Measurements from ENCODE around the gene ME3. TPM values are rescaled to one million over a fixed set of nuclear protein-coding genes. Genes with fewer than 3 reads are reported as not detected.
A peak's percentile ranks its signal among the peaks of the same experiment; 100 is the strongest.
"Not testable (repeated sequence)": the region's sequence is repeated elsewhere in the genome, so short reads cannot be mapped to it uniquely, and the experiment has no call there.

The ME3 gene
- total and polyA plus RNA-seq, 12 donors: 13.9 to 128 (median 44.5) TPM

DNA sequence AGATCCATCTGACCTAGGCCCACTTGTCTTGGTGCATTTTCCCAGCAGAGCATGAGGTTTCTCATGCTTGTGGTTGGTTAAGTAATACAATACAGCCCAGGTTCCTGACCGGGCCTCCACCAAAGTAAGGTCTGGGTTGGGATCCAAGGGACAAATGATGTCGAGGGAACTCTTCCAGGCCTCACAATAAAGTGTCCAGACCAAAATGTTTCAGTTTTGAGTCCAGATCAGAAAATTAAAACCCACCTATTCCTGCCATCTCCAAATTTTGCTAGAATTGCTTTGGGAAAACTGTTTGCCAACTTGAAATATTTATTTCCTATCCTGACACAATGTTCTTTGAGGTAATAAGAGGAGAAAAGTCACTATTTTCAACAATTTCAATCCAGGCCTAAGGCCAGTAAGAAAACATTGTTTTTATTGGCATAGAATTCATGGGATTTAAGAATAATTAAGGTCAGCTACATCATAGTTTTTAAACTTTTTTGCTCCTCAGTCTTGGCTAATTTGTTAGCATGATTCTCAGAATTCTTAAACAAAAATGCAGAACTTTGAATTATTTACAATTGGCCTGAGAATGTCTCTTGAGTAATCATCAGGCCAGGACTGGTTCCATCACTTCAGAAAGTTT, 51.4 kb downstream of the ME3 start:
- Histone ChIP-seq H3K4me3 (no peak overlapping the region), H3K27ac (peak overlapping the region in 4 of 5 donors; percentile 9 to 27 (median 13)), H3K36me3 (replicated peaks in 1 of 2) (no peaks in the 10 kb centered on the region), H3K27me3 (no peaks in the 10 kb centered on the region), H3K4me1 (replicated peaks in 1 of 2) (peaks cover 12 to 24% of the 10 kb centered on the region in 2 donors), H3K9me3 (replicated peaks in 1 of 3) (no peaks in the 10 kb centered on the region)
- no peak for TF ChIP-seq POLR2A (IDR thresholded peaks at IDR 0.05)
- TF ChIP-seq, protein P1, sequence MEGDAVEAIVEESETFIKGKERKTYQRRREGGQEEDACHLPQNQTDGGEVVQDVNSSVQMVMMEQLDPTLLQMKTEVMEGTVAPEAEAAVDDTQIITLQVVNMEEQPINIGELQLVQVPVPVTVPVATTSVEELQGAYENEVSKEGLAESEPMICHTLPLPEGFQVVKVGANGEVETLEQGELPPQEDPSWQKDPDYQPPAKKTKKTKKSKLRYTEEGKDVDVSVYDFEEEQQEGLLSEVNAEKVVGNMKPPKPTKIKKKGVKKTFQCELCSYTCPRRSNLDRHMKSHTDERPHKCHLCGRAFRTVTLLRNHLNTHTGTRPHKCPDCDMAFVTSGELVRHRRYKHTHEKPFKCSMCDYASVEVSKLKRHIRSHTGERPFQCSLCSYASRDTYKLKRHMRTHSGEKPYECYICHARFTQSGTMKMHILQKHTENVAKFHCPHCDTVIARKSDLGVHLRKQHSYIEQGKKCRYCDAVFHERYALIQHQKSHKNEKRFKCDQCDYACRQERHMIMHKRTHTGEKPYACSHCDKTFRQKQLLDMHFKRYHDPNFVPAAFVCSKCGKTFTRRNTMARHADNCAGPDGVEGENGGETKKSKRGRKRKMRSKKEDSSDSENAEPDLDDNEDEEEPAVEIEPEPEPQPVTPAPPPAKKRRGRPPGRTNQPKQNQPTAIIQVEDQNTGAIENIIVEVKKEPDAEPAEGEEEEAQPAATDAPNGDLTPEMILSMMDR (IDR thresholded peaks at IDR 0.05): no peak
- 47 to 87% (median 74%) methylated on average over 2 of the region's 2 CpGs for WGBS, 4 donors
- no peak for DNase-seq
- intact Hi-C loops (cut with DNase I): no loop called here

DNA sequence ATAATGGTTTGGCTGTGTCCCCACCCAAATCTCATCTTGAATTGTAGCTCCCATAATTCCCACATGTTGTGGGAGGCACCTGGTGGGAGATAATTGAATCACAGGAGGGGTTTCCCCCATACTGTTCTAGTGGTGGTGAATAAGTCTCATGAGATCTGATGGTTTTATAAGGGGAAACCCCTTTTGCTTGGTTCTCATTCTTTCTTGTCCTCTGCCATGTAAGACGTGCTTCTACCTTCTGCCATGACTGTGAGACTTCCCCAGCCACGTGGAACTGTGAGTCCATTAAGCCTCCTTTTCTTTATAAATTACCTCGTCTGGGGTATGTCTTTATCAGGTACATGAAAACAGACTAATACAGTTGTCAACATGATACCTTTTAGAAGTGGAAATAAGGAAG, 53.0 kb downstream of the ME3 start:
- intact Hi-C loops (cut with DNase I): loop anchor here in 1 of 2 donors (10.0 kb wide), 3 partner anchors 45 to 195 kb away; no protein-coding TSS in a partner anchor
- WGBS, 4 donors: 87 to 92% (median 91%) methylated on average over 3 of the region's 3 CpGs
- not testable (repeated sequence) for DNase-seq

DNA sequence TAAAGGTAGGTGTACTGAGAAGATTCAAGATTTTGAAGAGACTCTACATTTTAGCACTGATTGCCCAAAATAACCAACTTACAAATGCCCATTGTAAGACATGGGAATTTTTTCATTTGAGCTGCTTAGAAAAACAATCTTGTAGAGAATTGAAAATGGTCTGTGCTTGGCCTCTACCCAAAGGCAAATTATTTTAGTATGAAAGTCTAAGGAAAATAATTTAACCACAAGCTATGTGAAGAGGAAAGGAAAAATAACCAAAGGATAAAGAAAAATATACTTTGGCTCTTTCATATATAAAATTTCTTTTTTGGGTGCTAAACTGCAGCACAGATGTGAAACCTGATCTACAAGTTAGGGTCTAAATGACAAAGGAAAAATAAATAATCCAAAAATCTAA, 54.9 kb downstream of the ME3 start:
- peaks cover 8 to 12% of the 10 kb centered on the region in 2 donors for H3K4me1 ChIP-seq (replicated peaks in 1 of 2)
- H3K4me3 ChIP-seq: no peak overlapping the region
- no peaks in the 10 kb centered on the region for H3K36me3 ChIP-seq (replicated peaks in 1 of 2)
- TF ChIP-seq POLR2A (IDR thresholded peaks at IDR 0.05): no peak
- TF ChIP-seq, protein P1 (IDR thresholded peaks at IDR 0.05): no peak
- no peak overlapping the region for H3K27ac ChIP-seq
- no peaks in the 10 kb centered on the region for H3K9me3 ChIP-seq (replicated peaks in 1 of 3)
- DNase-seq: no peak
- no peaks in the 10 kb centered on the region for H3K27me3 ChIP-seq
- intact Hi-C loops (cut with DNase I): loop anchor here in 1 of 2 donors (10.0 kb wide), 3 partner anchors 47 to 197 kb away; no protein-coding TSS in a partner anchor

More for the DNA sequence above, 53.0 kb downstream of the ME3 start:
- not testable (repeated sequence) for H3K36me3 ChIP-seq (replicated peaks in 1 of 2); H3K9me3 ChIP-seq (replicated peaks in 1 of 3); H3K27ac ChIP-seq; H3K27me3 ChIP-seq; H3K4me3 ChIP-seq
- H3K4me1 ChIP-seq (replicated peaks in 1 of 2): peaks cover 12 to 17% of the 10 kb centered on the region in 2 donors

DNA sequence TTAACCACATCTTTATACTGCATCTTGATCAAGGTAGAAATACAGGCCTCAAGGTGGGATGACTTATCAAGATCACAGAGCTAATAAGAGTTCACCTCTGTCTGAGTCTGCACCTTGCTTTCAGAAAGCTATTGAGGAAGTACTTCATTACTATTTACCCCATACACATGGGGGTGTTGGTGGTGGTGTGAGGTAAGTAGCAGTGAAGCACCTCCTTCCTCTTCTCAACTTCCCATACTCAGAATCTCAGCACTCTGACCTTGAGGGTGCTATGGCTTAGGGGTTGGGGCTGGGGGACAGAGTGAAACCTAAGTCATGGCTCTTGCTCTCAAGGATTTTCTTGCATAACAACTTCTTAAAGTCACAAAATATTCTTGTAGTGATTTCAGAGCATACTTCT, 56.9 kb downstream of the ME3 start:
- intact Hi-C loops (cut with DNase I): loop anchor here in 1 of 2 donors (10.0 kb wide), 3 partner anchors 49 to 199 kb away; no protein-coding TSS in a partner anchor
- no peaks in the 10 kb centered on the region for H3K4me1 ChIP-seq (replicated peaks in 1 of 2)
- no peak for DNase-seq
- no peak overlapping the region for H3K27ac ChIP-seq
- H3K27me3 ChIP-seq: no peaks in the 10 kb centered on the region
- no peaks in the 10 kb centered on the region for H3K36me3 ChIP-seq (replicated peaks in 1 of 2)
- no peaks in the 10 kb centered on the region for H3K9me3 ChIP-seq (replicated peaks in 1 of 3)
- H3K4me3 ChIP-seq: no peak overlapping the region
- TF ChIP-seq POLR2A (IDR thresholded peaks at IDR 0.05): no peak
- TF ChIP-seq, protein P1 (IDR thresholded peaks at IDR 0.05): no peak
